ENCODE data around the gene PRDM4. TPM values are rescaled to one million over a fixed set of nuclear protein-coding genes. Genes with fewer than 3 reads are reported as not detected.

PRDM4 gene, protein sequence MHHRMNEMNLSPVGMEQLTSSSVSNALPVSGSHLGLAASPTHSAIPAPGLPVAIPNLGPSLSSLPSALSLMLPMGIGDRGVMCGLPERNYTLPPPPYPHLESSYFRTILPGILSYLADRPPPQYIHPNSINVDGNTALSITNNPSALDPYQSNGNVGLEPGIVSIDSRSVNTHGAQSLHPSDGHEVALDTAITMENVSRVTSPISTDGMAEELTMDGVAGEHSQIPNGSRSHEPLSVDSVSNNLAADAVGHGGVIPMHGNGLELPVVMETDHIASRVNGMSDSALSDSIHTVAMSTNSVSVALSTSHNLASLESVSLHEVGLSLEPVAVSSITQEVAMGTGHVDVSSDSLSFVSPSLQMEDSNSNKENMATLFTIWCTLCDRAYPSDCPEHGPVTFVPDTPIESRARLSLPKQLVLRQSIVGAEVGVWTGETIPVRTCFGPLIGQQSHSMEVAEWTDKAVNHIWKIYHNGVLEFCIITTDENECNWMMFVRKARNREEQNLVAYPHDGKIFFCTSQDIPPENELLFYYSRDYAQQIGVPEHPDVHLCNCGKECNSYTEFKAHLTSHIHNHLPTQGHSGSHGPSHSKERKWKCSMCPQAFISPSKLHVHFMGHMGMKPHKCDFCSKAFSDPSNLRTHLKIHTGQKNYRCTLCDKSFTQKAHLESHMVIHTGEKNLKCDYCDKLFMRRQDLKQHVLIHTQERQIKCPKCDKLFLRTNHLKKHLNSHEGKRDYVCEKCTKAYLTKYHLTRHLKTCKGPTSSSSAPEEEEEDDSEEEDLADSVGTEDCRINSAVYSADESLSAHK
- total RNA-seq = 10 to 100 TPM; 40.2 to 44.0 TPM
- polyA plus RNA-seq (2013, experiment 1 of 2) = 23.4 TPM
- polyA plus RNA-seq (2013, experiment 2 of 2) = 29.9 TPM
- 25.8 to 89.7 (median 64.5) reads per million in 172 experiments for total RNA-seq

DNA sequence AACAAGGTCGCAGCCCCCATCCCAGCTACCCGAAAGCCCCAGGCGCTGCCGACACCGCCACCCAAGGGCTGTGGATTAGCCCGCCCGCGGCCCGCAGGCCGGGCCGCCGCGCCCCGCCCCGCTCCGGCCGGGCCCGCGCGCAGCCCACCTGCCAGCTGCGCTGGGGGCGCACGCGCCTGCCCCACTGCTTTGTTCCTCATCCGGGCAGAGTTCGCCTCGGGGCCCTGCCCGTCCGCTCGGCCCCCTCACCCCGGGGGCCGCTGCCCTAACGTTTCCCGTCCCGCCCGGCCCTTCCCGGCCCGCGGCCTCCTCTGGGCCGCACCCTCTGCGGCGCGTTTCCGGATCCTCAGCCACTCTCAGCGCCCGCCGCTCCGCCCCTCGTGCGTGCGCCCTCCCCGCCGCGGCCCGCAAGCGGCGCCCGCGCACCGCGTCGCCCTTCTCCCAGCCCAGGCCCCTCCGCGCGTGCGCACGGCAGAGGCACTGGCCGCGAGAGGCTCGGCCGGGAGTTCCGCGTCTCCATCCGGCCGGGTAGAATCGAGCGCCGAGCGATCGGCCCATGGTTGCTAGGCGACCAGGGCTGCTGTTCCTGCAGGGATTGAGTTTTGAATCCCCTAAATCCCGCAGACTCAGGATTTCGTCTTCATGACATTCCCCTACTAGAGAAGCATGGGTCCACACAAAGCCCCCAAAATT is at the start of gene PRDM4:
TSS of gene PRDM4 (minus strand) at position 329 of the 693 bp plus-strand sequence. CDS start 622 bp downstream, outside the sequence.
- H3K9me3 Mint-ChIP-seq = no peaks in the 10 kb centered on the region
- peak within 1 kb of the TSS; percentile 96 for H3K4me3 Mint-ChIP-seq
- H3K4me1 Mint-ChIP-seq (ENCODE audit: low read depth) = peaks cover 48% of the 10 kb centered on the region
- peaks cover 26% of the 10 kb centered on the region for H3K4me1 ChIP-seq (ENCODE audit: insufficient read depth, low read length)
- H3K36me3 Mint-ChIP-seq (ENCODE audit: low read depth) = peaks cover 27% of the 10 kb centered on the region
- peaks cover 22% of the 10 kb centered on the region for H3K36me3 ChIP-seq (ENCODE audit: insufficient read depth, low read length)
- peak within 1 kb of the TSS; percentile 51 to 77 for H3K27ac ChIP-seq (ENCODE audit: low read depth in 1 of 2, low read length in 2 of 2)
- ChIA-PET POLR2A (interaction anchor here (1.0 kb wide), 1 partner anchor 75 kb away, joined by 4 read pairs; the partner anchor contains the start of gene PWP1), CTCF (no interaction called here)
- peak within 1 kb of the TSS; percentile 78 for H3K4me3 ChIP-seq (ENCODE audit: low read length)
- peaks cover 0 to 4% of the 10 kb centered on the region in 2 experiments for H3K9me3 ChIP-seq (ENCODE audit: control insufficient read depth in 1 of 2, insufficient read depth in 1 of 2, low read length in 2 of 2)
- peak; percentile 75 to 98 (median 88) for DNase-seq
- no peaks in the 10 kb centered on the region for H3K27me3 ChIP-seq (ENCODE audit: control insufficient read depth in 1 of 2, insufficient read depth in 2 of 2, low read length in 2 of 2)
- intact Hi-C loops (cut with DNase I, micrococcal nuclease) = loop anchor here (2.0 to 10.0 kb wide), 12 partner anchors 431 to 1951 kb away; partner anchors contain the start of genes FICD (in 2 of the 2), FAM222A (in 1 of the 2), ISCU (in 1 of the 2) and KCTD10 (in 1 of the 2)
- TF ChIP-seq, protein P1, sequence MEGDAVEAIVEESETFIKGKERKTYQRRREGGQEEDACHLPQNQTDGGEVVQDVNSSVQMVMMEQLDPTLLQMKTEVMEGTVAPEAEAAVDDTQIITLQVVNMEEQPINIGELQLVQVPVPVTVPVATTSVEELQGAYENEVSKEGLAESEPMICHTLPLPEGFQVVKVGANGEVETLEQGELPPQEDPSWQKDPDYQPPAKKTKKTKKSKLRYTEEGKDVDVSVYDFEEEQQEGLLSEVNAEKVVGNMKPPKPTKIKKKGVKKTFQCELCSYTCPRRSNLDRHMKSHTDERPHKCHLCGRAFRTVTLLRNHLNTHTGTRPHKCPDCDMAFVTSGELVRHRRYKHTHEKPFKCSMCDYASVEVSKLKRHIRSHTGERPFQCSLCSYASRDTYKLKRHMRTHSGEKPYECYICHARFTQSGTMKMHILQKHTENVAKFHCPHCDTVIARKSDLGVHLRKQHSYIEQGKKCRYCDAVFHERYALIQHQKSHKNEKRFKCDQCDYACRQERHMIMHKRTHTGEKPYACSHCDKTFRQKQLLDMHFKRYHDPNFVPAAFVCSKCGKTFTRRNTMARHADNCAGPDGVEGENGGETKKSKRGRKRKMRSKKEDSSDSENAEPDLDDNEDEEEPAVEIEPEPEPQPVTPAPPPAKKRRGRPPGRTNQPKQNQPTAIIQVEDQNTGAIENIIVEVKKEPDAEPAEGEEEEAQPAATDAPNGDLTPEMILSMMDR (IDR thresholded peaks at IDR 0.05) = no peak
- H3K27me3 Mint-ChIP-seq = no peaks in the 10 kb centered on the region
- peak; percentile 91 for ATAC-seq (ENCODE audit: poor library complexity)
- peak within 1 kb of the TSS; percentile 87 for H3K27ac Mint-ChIP-seq

DNA sequence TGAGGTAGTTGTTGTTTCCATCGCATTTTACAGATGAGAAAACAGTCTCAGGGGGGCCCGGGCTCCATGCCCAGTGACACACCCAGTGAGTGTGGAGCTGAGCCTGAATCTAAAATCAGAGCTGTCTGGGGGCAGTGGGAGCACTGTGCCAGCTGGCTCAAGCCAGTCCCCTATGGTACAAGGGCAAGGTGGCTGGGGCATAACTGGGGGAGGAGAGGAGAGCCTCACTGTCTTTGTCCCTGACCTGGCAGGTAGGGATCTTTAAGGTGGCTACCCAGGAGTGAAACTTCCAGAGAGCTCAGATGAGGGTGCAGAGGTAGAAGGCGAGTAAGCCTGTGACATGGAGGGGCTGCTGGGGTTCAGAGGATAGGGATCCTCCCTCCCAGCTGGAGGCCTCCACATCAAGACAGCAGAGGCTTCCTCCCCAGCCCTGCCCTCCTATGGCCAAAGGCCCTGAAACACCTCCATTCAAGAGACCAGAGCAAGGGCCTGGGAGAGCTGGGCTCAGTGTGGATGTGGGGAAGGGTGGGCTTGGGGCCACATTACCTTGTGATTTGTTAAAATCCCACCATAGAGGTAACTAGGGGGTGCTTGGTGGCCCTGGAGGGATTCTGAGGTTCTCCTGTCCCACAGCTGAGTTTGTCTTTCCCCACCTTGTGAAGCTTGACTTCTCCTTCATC is 46.7 kb upstream of the PRDM4 start:
- ATAC-seq (ENCODE audit: poor library complexity) (no peak), DNase-seq (no peak)
- no peaks in the 10 kb centered on the region for H3K4me1 Mint-ChIP-seq (ENCODE audit: low read depth)
- no peak overlapping the region for H3K4me3 Mint-ChIP-seq
- ChIA-PET POLR2A (no interaction called here), CTCF (interaction anchor here (0.6 kb wide), 1 partner anchor 580 kb away, joined by 3 read pairs; no protein-coding TSS in a partner anchor)
- intact Hi-C loops (cut with DNase I, micrococcal nuclease) = no loop called here
- TF ChIP-seq, protein P1 (IDR thresholded peaks at IDR 0.05) = no peak
- no peaks in the 10 kb centered on the region for H3K36me3 Mint-ChIP-seq (ENCODE audit: low read depth)
- no peaks in the 10 kb centered on the region for H3K9me3 Mint-ChIP-seq
- H3K4me1 ChIP-seq (ENCODE audit: insufficient read depth, low read length) = no peaks in the 10 kb centered on the region
- H3K27ac ChIP-seq (ENCODE audit: low read depth in 1 of 2, low read length in 2 of 2) = no peak overlapping the region
- H3K27me3 Mint-ChIP-seq = peaks cover 24% of the 10 kb centered on the region
- H3K9me3 ChIP-seq (ENCODE audit: control insufficient read depth in 1 of 2, insufficient read depth in 1 of 2, low read length in 2 of 2) = no peaks in the 10 kb centered on the region
- no peak overlapping the region for H3K4me3 ChIP-seq (ENCODE audit: low read length)
- no peak overlapping the region for H3K27ac Mint-ChIP-seq
- peaks cover 0 to 2% of the 10 kb centered on the region in 2 experiments for H3K27me3 ChIP-seq (ENCODE audit: control insufficient read depth in 1 of 2, insufficient read depth in 2 of 2, low read length in 2 of 2)
- H3K36me3 ChIP-seq (ENCODE audit: insufficient read depth, low read length) = no peaks in the 10 kb centered on the region
